ENCODE measurements around the gene LEO1. TPM values are rescaled to one million over a fixed set of nuclear protein-coding genes. Genes with fewer than 3 reads are reported as not detected.

Gene LEO1
- total RNA-seq, 2 donors from 2014 or later: 5.7 to 9.9 TPM

DNA sequence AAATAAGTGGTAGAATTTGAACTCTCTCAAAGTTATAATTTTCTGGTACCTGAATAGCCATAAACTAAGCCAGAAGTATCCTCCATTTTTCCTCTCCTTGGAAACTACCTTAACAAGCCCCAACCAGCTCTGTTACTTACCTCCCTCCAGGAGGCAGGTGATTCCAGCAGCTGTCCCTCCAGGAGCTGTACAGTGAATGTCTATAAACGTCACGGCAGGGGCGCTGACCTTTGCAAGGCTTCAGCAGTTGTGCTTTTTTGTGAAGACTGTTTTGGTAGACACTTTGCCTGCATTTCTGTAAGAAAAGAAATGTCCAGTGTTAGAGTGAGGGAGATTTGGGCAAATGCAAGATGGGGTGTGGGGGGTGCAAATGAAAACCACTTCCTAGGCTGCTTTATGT is 67.2 kb downstream of the LEO1 start:
- H3K27me3 ChIP-seq: no peaks in the 10 kb centered on the region
- H3K36me3 ChIP-seq (replicated peaks in 1 of 2; ENCODE audit: insufficient read depth in 1 of 2, low read depth in 2 of 2): peaks cover 0 to 4% of the 10 kb centered on the region in 2 donors
- 81 to 85% methylated on average over 3 of the region's 3 CpGs for WGBS, 2 donors
- ATAC-seq: no peak
- H3K27ac ChIP-seq: no peak overlapping the region
- H3K4me3 ChIP-seq: no peak overlapping the region
- H3K4me1 ChIP-seq: peaks cover 21% of the 10 kb centered on the region
- no peaks in the 10 kb centered on the region for H3K9me3 ChIP-seq
- no peak for DNase-seq
- TF ChIP-seq POLR2A (IDR thresholded peaks at IDR 0.05): no peak
- TF ChIP-seq, protein P1, sequence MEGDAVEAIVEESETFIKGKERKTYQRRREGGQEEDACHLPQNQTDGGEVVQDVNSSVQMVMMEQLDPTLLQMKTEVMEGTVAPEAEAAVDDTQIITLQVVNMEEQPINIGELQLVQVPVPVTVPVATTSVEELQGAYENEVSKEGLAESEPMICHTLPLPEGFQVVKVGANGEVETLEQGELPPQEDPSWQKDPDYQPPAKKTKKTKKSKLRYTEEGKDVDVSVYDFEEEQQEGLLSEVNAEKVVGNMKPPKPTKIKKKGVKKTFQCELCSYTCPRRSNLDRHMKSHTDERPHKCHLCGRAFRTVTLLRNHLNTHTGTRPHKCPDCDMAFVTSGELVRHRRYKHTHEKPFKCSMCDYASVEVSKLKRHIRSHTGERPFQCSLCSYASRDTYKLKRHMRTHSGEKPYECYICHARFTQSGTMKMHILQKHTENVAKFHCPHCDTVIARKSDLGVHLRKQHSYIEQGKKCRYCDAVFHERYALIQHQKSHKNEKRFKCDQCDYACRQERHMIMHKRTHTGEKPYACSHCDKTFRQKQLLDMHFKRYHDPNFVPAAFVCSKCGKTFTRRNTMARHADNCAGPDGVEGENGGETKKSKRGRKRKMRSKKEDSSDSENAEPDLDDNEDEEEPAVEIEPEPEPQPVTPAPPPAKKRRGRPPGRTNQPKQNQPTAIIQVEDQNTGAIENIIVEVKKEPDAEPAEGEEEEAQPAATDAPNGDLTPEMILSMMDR (IDR thresholded peaks at IDR 0.05): no peak
- intact Hi-C loops (cut with DNase I): no loop called here

DNA sequence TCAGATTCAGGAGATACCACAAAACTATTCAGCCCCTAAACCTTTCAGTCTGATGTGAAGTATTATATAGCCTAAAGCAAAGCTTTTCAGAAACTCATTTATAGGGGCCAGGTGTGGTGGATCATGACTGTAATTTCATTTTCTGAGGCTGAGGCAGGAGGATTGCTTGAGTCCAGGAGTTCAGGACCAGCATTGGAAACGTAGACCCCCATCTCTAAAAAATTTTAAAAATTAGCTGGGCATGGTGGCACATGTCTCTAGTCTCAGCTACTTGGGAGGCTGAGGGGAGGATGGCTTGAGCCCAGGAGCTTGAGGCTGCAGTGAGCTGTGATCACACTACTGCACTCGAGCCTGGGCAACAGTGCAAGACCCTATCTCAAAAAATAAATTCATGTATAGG is 82.1 kb downstream of the LEO1 start:
- TF ChIP-seq, protein P1 (IDR thresholded peaks at IDR 0.05): no peak
- TF ChIP-seq POLR2A (IDR thresholded peaks at IDR 0.05): no peak
- no peak overlapping the region for H3K4me3 ChIP-seq
- DNase-seq (no peak), ATAC-seq (no peak)
- no peak overlapping the region for H3K27ac ChIP-seq
- H3K4me1 ChIP-seq: peaks cover 7% of the 10 kb centered on the region
- 94 to 96% methylated on average over 2 of the region's 2 CpGs for WGBS, 2 donors
- no peaks in the 10 kb centered on the region for H3K9me3 ChIP-seq
- H3K27me3 ChIP-seq: no peaks in the 10 kb centered on the region
- H3K36me3 ChIP-seq (replicated peaks in 1 of 2; ENCODE audit: insufficient read depth in 1 of 2, low read depth in 2 of 2): no peaks in the 10 kb centered on the region
- intact Hi-C loops (cut with DNase I): no loop called here

DNA sequence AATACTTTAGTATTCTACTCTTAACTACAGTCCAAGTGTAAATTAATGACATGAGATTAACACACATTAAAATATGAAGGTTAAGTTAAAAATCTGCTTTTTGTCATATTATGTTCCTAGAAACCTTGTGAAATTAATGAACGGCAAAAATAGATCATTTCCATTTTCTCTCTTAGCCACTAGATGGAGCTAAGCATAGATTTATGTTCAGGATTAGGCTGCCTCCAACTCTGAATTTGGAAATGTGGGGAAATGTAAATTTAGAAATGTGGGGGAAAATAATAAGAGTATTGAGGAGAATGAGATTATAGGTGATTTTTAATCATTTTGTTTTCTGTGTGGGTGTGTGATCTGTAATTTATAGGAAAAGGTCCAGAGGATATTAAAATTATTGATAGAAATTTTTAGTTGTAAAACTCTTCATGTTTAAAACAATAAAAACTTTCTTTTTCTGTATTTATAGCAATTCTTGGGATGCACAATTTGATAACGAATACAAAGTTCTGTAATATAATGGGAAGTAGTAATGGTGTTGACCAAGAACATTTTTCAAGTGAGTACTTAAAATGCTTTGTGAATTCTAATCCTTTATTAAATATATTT is 82.9 kb downstream of the LEO1 start:
- Histone ChIP-seq H3K4me3 (no peak overlapping the region), H3K4me1 (peaks cover 7% of the 10 kb centered on the region), H3K27me3 (no peaks in the 10 kb centered on the region), H3K36me3 (replicated peaks in 1 of 2; ENCODE audit: insufficient read depth in 1 of 2, low read depth in 2 of 2) (no peaks in the 10 kb centered on the region), H3K27ac (peak overlapping the region in 1 of 4 donors; percentile 12), H3K9me3 (no peaks in the 10 kb centered on the region)
- TF ChIP-seq POLR2A (IDR thresholded peaks at IDR 0.05): no peak
- TF ChIP-seq, protein P1 (IDR thresholded peaks at IDR 0.05): peak; percentile 48 to 69 (median 65)
- 9 to 13% methylated on average over 2 of the region's 2 CpGs for WGBS, 2 donors
- DNase-seq (no peak), ATAC-seq (no peak)
- intact Hi-C loops (cut with DNase I): no loop called here

Small RNA genes within 50 kb of the gene (small RNA-seq; reads per million reads assigned to genes)
- not detected for gene RNU6-90P

Other genes with a start within 250 kb of the LEO1 start
- gene LYSMD2, start 234.1 kb downstream of the LEO1 start, total RNA-seq: 10 to 100 TPM in 1 of 2 donors, 1 to 10 TPM in 1; 8.0 to 20.1 TPM
- gene TMOD2, start 220.2 kb downstream of the LEO1 start, total RNA-seq: 1 to 10 TPM; 6.5 to 7.3 TPM
- gene TMOD3, start 142.1 kb downstream of the LEO1 start, total RNA-seq: 10 to 100 TPM in 1 of 2 donors, 1 to 10 TPM in 1; 9.2 to 11.2 TPM
- gene MAPK6, start 47.4 kb upstream of the LEO1 start, total RNA-seq: 10 to 100 TPM in 1 of 2 donors, 1 to 10 TPM in 1; 7.3 to 25.4 TPM
- 1 to 10 TPM; 1.0 to 9.6 TPM for gene BCL2L10, start 141.0 kb upstream of the LEO1 start, total RNA-seq
- gene GNB5, start 219.6 kb upstream of the LEO1 start, total RNA-seq: 10 to 100 TPM; 15.8 to 25.2 TPM

Data from body of pancreas (tissue), 4 donors.